HG03457 (cell line): ENCODE data around the gene CALCR.
"Not testable (repeated sequence)": the region's sequence is repeated elsewhere in the genome, so short reads cannot be mapped to it uniquely, and the experiment has no call there.

Experiments used
- ATAC-seq: cut with Tn5 transposase; IDR thresholded peaks from one replicate; pipeline ENCODE4 v1.9.1; 2021; ENCODE audit warnings: moderate number of reproducible peaks; ENCODE audit not compliant: unreplicated experiment

The CALCR gene

DNA sequence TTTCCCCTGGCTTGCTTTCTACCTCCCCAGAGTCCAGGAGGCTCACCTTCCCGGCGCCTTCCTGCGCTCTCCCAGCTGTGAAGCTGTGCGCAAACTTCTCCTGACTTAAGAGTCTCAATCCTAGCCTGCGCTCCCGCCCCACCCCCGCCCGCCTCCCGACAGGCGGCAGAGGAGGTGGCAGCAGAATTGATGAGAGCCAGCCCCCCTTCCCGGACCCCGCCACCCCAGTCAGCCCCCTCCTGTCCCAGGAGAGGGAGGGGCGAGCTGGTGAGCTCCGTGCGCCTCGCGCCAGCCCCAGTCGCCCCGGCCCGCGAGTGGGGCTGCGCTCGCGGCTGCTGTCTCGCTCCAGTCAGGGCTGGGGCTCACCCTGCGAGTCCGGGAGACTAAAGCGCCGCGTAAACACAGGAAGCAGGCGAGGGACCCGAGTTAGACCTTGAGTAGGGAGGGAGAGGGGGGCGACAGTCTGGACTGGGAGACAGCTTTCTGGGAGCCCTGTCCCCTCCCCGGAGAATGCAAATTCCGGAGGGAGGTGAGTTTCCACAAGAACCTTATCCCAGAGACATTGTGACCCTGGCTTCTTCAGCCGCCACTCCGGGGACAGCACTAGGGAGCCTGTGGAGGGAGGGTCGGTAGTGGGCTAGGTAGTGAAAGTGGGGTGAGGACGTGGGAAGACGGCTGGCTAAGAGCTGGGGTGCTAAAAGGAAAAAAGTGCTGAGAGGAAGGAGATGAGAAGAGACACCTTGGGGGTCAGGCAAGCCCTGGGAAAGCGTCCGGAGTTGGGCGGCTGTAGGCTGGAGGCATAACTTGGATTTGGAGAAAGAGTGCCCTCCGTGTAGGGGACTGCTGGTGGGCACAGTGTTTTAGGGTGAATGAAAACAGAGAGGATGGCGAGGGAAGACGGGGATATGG, at the start of gene CALCR:
Gene CALCR, minus strand, starts transcription at position 79 of the 909 bp plus-strand sequence. CDS start 87,743 bp downstream, outside the sequence.
- ATAC-seq = no peak

DNA sequence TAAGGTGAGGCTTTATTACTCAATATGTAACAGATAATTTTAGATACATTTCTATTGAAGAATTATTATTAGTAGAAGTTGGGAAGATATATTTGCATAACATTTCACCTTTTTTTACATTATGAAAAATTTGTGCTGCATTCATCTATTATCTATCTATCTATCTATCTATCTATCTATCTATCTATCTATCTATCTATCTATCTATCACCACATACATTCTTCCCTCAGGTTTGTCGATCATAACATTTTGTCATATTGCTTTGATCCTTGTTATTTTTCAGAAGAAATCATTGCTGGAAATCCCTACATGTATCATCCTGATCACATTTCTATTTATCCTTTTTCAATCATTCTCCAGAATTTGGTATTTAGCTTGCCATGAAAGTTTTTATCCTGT, 49.3 kb upstream of the CALCR start:
- no peak for ATAC-seq

DNA sequence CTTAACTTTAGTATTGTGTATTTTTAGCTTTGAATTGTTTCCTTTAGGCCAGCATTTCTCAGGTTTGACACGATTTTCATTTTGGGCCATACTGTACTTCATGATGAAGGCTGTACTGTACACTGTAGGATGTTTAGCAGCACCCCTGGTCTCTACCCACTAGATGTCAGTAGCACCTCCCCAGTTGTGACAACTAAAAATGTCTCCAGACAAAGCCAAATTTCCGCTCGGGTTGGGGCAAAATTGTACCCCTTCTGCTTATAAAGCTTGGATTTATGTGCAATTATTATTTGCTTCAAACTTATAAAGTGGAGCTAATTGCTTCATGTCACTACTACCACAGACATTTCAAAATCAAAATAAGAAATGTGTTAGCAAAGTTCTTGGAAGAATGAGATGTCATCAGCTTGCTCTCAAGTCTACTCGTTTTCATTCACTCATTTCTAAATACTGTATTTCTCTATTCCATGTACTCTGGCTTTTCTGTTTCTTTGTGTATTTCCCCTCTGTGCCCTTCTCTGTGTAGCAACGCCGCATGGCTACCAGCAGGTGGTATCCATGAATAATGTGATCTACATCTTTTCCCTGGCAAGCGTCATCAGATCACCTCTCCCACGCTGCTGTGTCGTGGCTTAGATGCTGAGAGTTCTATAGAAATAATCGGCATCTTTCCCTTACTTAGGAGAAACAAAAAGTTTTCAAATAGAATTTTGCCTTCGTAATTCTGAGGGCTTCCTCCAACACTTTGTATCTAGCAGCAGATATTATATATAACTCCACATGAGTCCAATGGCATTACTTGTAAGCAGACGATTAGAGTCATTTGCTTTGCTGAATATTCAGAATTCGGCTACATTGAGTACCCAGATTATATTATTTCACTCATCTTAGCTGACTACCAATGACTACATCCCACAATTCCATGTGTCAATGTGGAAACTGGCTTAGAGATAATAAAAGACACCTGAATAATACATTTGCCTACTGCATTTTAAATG, 47.8 kb upstream of the CALCR start:
- ATAC-seq = no peak

DNA sequence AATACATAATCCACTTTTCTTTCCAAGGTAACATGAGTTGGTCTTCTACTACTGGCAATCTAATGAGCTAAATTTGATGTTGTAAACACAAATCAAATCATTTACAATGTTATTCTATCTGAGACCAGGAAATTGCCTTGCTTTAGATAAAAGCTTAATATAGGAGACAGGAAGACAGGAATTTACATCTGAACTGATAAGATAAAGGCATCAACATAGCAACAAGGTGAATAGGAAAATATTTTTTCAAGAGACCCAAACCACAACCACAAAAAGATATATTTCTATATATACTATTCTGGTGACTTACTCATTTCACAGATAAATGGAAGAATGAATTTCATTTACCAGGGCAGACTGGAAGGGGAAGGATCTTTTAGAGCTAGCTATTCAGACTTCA, 46.3 kb upstream of the CALCR start:
- no peak for ATAC-seq

DNA sequence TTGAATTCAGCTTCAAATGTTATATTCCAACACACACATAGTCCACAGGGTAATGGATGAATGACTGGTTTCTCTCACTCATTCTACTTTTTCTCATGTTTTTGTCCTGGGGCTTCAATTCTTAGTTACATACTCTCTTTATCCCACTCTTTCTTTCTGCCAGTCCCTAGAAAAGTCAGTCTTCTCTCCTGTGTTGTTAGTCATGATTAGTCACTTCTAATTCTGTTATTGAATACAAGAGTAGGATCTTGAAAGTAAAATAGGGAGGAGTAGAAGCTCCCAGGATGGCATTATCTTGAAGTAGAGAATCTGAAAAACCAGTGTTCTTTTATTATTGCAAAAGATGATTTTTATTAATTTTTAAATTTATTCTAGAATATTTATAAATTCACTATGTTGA, 45.5 kb upstream of the CALCR start:
- ATAC-seq = no peak

DNA sequence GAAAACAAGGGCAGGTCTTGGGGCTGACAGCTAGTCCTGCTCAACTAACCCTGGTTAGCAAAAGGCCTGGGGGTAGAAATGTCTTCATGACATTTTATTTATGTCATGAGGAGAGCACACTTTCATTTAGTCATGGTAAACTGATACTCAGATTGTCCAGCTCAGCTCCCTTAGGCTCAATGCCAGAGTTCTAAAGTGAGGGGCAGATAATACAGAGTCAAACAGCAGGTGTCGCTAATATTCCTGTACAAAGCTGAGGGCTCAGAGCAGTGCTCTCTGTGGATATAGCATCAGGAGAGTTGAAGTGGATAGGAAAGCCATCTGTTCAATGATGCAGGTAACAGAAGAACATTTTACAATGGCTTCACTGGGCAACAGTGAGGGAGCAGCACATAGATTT, 26.8 kb upstream of the CALCR start:
- ATAC-seq = no peak

DNA sequence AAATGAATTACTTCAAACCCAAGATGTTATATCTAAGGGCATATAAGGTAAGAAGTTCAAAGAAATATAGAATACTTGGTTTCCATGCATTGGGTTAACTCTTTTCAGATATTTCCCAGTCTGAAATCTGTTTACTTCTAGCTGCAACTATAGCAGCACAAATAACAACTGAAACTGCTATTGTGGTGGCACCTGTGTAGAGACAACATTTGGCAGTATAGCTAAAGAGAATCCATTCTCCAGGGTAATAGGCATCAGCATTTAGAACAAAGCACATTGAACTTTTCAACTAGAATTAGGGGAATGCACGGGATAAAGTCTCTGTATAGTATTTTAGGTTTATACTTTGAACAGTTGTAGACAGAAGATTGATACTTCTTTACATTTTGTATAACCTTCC, 19.7 kb upstream of the CALCR start:
- no peak for ATAC-seq

DNA sequence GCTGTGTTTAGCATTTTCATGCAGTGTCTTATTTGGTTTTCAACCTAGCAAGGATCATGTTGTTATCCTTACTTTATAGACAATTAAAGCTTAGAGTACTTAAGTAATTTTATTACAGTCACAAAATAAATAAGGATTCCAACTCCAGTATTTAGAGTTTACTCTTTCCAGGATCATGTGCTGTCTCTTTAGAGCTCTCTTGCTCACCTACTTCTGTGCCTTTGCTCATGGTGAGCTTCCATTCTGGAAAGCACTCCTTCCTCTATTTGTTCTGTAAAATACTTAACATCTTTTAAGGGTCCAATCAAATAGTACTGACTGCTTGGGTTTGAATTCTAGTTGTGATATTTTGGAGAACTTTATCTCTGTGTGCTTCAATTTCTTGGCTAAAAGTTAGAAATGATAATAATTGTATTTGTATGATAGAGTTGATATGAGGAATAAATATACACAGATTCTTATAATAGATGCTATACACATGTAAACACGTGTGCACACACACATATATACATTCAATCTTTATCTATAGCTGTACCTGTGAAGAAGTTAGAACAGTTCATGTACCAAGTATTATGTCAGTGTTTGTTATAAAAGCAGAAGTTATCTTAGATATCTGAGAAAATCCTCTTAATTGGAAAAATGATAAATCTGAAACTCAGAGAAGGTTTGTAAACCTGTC, 18.2 kb upstream of the CALCR start:
- ATAC-seq = no peak

DNA sequence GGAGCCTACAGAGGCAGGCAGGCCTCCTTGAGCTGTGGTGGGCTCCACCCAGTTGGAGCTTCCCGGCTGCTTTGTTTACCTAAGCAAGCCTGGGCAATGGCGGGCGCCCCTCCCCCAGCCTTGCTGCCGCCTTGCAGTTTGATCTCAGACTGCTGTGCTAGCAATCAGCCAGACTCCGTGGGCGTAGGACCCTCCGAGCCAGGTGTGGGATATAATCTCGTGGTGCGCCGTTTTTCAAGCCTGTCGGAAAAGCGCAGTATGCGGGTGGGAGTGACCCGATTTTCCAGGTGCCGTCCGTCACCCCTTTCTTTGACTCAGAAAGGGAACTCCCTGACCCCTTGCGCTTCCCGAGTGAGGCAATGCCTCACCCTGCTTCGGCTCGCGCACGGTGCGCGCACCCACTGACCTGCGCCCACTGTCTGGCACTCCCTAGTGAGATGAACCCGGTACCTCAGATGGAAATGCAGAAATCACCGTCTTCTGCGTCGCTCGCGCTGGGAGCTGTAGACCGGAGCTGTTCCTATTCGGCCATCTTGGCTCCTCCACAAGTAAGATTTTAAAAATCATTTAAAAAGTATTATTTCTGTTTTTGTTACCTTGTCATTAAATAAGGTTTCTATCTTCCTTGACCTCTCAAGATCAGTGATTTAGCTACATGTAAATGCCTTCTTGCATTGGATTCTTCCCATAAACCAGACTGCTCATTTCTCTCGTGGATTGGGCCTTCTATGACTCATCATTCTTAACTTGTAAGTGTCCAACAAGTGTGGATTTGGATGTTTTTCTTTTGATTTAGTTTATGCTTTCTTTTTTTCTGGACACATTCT, 16.9 kb upstream of the CALCR start:
- not testable (repeated sequence) for ATAC-seq

DNA sequence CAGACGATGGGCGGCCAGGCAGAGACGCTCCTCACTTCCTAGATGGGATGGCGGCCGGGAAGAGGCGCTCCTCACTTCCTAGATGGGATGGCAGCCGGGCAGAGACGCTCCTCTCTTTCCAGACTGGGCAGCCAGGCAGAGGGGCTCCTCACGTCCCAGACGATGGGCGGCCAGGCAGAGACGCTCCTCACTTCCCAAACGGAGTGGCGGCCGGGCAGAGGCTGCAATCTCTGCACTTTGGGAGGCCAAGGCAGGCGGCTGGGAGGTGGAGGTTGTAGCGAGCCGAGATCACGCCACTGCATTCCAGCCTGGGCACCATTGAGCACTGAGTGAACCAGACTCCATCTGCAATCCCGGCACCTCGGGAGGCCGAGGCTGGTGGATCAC, 11.9 kb upstream of the CALCR start:
- not testable (repeated sequence) for ATAC-seq

DNA sequence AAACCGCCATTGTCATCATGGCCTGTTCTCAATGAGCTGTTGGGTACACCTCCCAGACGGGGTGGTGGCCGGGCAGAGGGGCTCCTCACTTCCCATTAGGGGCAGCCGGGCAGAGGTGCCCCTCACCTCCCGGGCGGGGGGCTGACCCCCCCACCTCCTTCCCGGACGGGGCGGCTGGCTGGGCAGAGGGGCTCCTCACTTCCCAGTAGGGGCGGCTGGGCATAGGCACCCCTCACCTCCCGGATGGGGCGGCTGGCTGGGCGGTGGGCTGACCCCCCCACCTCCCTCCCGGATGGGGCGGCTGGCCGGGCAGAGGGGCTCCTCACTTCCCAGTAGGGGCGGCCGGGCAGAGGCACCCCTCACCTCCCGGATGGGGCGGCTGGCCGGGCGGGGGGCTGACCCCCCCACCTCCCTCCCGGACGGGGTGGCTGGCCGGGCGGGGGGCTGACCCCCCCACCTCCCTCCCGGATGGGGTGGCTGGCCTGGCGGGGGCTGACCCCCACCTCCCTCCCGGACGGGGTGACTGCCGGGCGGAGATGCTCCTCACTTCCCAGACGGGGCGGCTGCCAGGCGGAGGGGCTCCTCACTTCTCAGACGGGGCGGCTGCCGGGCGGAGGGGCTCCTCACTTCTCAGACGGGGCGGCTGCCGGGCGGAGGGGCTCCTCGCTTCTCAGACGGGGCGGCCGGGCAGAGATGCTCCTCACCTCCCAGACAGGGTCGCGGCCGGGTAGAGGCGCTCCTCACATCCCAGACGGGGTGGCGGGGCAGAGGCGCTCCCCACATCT, 11.4 kb upstream of the CALCR start:
- ATAC-seq = not testable (repeated sequence)

DNA sequence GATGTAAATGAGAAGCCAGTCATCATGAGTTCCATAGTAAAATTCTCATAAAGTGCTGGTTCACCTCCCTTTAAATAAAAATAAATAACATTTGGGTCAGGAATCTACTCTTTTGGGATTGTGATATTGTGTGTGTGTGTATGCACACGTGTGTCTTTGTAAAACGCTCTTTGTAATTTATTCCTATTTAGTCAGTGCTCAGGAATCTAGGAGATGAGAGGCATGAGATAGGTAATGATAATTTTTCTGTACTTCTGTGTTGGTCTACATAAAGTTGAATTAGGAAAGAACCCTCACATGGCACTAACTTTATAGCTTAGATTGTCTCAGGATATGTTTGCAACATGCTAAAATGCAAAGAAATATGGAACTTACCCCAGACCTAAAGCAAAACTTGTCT, 4.9 kb upstream of the CALCR start:
- ATAC-seq = no peak

DNA sequence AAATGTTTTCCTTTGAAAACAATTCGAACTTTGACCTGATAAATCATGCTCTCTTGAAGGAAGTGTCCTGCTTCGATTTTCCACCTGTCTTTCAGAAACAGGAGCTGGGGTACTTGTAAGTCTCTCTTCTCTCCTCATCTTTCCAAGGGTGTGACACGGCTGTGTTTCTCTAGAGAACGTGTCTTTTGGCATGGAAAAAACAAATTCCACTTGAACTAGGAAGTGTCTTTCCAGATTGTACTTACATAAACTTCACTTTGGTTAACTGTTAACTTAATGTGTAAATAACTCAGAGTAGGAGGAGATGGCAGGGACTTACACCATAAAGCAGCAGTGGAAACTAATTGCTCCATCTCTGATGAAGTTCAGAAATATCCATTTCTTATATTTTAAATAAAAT, 4.2 kb upstream of the CALCR start:
- no peak for ATAC-seq

DNA sequence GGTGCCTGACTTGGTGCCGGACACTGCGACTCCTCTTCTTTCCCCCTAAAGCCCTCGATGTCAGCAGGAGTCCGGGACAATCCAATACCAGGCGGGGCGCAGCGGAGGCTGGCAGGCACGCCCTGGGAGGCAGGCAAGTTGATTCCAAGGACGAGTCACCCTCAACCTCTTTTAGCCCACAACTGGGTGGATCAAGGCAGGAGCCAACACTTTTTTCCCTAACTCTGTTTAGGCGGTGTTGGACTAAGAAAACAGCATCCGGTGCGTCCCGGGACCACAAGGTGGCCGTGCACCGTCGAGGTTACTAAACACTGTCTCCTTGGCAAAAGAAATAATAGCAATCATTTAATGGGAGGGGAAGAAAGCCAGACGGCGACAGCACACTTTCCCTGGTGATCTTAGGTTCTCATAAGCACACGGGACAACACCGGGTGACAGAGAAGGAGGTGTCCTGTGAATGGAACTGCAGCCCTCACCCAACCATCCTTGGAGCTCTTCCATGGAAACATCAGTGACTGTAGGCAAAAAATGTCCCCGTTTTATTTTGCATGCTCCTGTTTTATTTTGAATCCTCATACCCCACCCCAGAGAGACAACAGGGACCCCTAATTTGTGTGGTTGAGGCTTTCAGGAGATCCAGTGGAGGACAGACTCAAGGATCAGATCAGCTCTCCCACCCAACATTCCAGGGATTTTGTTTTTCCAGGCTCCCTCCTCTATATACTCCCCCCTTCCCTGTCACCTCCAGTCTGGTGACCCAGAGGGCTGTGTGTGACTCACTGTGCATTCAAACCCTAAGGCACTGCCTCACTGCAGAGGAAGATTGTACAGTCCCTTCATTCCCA, 1.3 kb upstream of the CALCR start:
- no peak for ATAC-seq

DNA sequence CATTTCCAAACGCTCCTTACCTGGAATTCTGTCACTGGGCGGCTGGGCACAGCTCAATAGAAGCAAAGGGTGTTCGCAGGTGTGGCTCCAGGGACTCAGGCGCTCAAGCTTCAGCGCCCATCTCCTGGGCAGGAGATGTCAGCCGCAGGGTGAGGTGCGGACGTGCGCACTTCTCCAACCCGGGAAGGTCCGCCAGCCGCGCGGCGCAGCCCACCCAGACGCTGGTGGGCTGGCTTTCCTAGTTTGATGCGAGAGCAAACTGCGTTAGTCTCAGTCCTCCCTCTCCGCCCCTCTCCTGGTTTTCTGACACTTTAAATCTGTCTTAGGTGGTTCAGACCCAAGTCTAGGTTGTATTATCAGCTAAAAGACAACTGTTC, 267 bp downstream of the CALCR start:
- ATAC-seq = no peak

DNA sequence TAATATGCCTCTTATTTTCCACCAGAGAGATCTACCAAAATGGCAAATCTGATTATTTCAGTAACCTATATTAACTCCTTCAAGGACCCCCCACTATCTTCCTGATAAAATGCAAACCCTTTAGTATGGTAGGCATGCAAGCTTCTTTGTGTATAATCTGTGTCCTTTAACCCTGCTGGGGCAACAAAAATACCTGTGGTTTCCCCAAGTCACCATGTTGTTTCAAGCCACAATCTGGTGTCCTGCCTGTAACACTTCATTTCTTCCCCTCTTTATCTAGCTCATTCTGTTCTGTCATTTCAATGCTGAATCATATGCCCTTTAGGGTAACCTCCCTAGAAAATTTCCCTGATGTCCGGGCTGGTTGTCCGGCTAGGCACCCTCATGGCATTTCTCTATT, 5.3 kb downstream of the CALCR start:
- no peak for ATAC-seq

DNA sequence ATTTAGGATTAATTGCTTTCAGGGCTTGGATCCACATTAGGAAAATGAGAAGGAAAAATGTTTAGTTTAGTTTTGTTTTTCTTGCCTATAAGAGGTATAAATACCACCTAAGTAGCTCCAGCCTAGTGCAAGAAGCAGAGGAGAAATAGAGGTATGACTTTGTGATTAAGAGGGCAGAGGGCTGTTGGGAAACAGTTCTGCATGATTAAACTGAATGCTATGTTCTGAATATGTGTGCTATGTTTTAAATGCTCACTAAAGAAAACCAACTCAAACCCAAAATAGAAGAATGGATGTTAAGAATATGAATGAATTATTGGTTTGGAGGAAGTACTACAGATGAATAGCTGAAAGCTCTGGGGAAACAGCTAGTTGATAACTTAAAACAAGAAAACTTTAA, 7.6 kb downstream of the CALCR start:
- ATAC-seq = no peak

DNA sequence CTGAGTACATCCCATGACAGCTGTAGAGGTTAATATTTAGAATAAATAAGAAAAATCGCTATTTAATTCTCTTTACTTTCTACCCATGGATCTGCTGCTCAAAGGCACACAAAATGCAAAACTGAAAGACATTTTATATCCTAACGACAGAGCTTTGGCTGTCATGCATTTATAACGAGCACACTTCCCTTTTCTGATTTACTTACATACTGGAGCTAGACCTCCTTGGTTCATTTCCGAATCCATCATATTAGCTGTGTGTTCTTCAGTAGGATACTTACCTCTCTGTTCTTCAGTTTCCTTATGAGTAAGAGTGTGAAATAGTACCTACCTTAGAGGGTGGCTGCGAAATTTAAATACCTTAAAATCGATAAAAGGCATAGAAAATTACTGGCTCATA, 10.9 kb downstream of the CALCR start:
- ATAC-seq = no peak

DNA sequence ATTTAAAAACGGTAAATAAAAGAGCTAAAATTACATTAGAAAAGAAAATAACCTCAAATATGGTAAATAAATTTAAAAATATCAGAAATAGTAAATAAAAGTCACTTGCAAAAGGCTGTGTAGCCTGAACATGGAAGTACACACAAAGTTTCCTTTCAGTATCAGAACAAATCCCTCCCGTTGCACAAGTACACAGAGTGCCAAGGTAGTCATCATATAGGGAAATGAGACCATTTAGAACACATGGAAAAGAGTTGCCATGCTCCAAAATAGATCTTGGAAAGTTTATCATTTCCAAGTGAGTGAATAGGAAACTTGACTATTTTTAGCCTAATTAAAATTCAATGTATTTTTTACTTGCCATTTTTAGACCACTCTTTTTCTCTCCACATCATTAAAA, 11.6 kb downstream of the CALCR start:
- ATAC-seq = no peak
